Measurements from ENCODE around the gene ATP5PB.

Gene ATP5PB

DNA sequence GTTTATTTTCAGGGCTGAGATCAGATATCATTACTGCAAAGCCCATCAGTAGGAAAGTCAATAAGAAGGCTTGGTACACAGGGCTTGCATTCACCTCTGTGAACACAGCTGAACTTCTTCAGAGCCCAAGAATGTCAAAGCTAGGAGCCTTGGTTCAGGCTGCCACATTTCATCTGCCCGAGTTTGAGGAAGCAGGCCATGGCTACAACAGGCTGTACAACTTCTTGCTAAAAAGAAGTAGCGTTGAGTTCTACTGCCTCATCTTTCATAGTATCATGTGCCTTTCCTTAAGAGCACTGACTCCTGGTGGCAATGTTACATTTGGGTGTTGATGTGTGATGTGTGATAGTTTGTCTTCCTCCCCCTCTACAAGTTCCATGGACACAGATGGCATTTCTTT lies 34.6 kb downstream of the ATP5PB start:
- 68% methylated on average over 2 of the region's 2 CpGs for WGBS
- Histone ChIP-seq H3K27me3 (ENCODE audit: control insufficient read depth in 1 of 2, insufficient read depth in 1 of 2, low read length in 2 of 2) (peaks cover 0 to 4% of the 10 kb centered on the region in 2 experiments), H3K9me3 (ENCODE audit: control insufficient read depth, low read length) (no peaks in the 10 kb centered on the region)

DNA sequence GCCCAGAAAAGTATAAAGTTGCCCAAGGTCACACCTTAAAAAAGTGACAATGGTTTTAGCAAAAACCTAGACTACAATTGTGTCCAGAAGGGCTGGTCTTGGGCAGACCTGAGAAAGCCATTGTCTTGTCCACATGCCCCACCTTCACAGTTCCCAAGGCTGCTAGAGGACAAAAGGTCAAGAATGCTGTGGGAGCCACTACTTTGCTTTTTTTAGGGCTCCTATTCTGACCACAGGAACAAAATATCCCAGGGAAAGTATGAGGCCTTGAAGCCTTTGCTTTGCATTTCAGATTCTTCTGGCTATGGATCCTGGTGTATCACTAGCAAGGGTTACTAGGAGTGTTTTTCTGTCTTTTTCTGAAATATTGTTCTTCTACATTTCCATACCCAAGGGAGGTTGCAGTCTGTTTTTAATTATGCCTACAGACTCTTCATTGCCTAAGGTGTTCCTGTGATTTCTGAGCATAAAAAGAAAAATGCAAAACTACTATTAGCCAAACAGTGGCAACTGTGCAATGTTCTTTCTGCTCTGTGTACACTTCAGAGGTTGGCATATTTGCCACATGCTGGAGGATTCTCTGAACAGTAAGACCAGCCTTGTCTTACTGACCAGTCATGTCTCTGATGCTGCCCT lies 35.2 kb downstream of the ATP5PB start:
- no peak overlapping the region for H3K14ac ChIP-seq (ENCODE audit: low read length in 2 of 2)
- no peak overlapping the region for H3K4me2 ChIP-seq (ENCODE audit: low read length, poor library complexity, severe bottlenecking)
- H3K9me3 ChIP-seq (ENCODE audit: control insufficient read depth, low read length), result no peaks in the 10 kb centered on the region
- no peak overlapping the region for H2AFZ ChIP-seq (ENCODE audit: low read depth, low read length)
- no peak overlapping the region for H3K4ac ChIP-seq (ENCODE audit: low read depth in 1 of 2, low read length in 2 of 2)
- no peaks in the 10 kb centered on the region for H3K36me3 ChIP-seq (ENCODE audit: control insufficient read depth in 1 of 2, insufficient read depth in 2 of 2, low read depth in 1 of 2, low read length in 2 of 2)
- no peak overlapping the region for H2BK120ac ChIP-seq (ENCODE audit: low read depth, low read length)
- no peak for DNase-seq
- no peaks in the 10 kb centered on the region for H3K4me1 ChIP-seq (ENCODE audit: control insufficient read depth, insufficient read depth, low read depth, low read length)
- H3K9ac ChIP-seq (ENCODE audit: low read length), result no peak overlapping the region
- no peaks in the 10 kb centered on the region for H3K79me1 ChIP-seq (replicated peaks; ENCODE audit: low read length, poor library complexity, severe bottlenecking)
- no peak overlapping the region for H4K8ac ChIP-seq (ENCODE audit: low read length)
- H3K27me3 ChIP-seq (ENCODE audit: control insufficient read depth in 1 of 2, insufficient read depth in 1 of 2, low read length in 2 of 2), result peaks cover 0 to 5% of the 10 kb centered on the region in 2 experiments
- H2BK12ac ChIP-seq (ENCODE audit: low read length in 2 of 2), result no peak overlapping the region
- no peak overlapping the region for H3K18ac ChIP-seq (ENCODE audit: low read depth in 1 of 2, low read length in 2 of 2)
- H3K4me3 ChIP-seq (ENCODE audit: insufficient read depth in 1 of 2, low read depth in 1 of 2, low read length in 2 of 2), result no peak overlapping the region
- H4K91ac ChIP-seq (ENCODE audit: low read length), result no peak overlapping the region
- H2BK15ac ChIP-seq (ENCODE audit: low read depth, poor library complexity, severe bottlenecking), result no peak overlapping the region
- no peak overlapping the region for H2BK5ac ChIP-seq (ENCODE audit: low read depth, low read length, poor library complexity, severe bottlenecking)
- no peak overlapping the region for H3K27ac ChIP-seq (ENCODE audit: low read length, poor library complexity, severe bottlenecking)
- no peak overlapping the region for H2AK5ac ChIP-seq (ENCODE audit: low read length, severe bottlenecking)
- H3K23ac ChIP-seq (ENCODE audit: low read length in 2 of 2), result no peak overlapping the region

More for the DNA sequence above, 34.6 kb downstream of the ATP5PB start:
- no peak overlapping the region for H2AFZ ChIP-seq (ENCODE audit: low read depth, low read length)
- no peak for DNase-seq
- no peak overlapping the region for H3K23ac ChIP-seq (ENCODE audit: low read length in 2 of 2)
- no peak overlapping the region for H2AK5ac ChIP-seq (ENCODE audit: low read length, severe bottlenecking)
- no peak overlapping the region for H2BK120ac ChIP-seq (ENCODE audit: low read depth, low read length)
- no peak overlapping the region for H3K9ac ChIP-seq (ENCODE audit: low read length)
- H4K8ac ChIP-seq (ENCODE audit: low read length), result no peak overlapping the region
- no peak overlapping the region for H3K4ac ChIP-seq (ENCODE audit: low read depth in 1 of 2, low read length in 2 of 2)
- H3K79me1 ChIP-seq (replicated peaks; ENCODE audit: low read length, poor library complexity, severe bottlenecking), result no peaks in the 10 kb centered on the region
- H2BK5ac ChIP-seq (ENCODE audit: low read depth, low read length, poor library complexity, severe bottlenecking), result no peak overlapping the region
- H3K27ac ChIP-seq (ENCODE audit: low read length, poor library complexity, severe bottlenecking), result no peak overlapping the region
- no peak overlapping the region for H3K4me3 ChIP-seq (ENCODE audit: insufficient read depth in 1 of 2, low read depth in 1 of 2, low read length in 2 of 2)
- no peaks in the 10 kb centered on the region for H3K4me1 ChIP-seq (ENCODE audit: control insufficient read depth, insufficient read depth, low read depth, low read length)
- H4K91ac ChIP-seq (ENCODE audit: low read length), result no peak overlapping the region
- H3K14ac ChIP-seq (ENCODE audit: low read length in 2 of 2), result no peak overlapping the region
- H3K18ac ChIP-seq (ENCODE audit: low read depth in 1 of 2, low read length in 2 of 2), result no peak overlapping the region
- no peak overlapping the region for H2BK12ac ChIP-seq (ENCODE audit: low read length in 2 of 2)
- no peak overlapping the region for H2BK15ac ChIP-seq (ENCODE audit: low read depth, poor library complexity, severe bottlenecking)
- H3K36me3 ChIP-seq (ENCODE audit: control insufficient read depth in 1 of 2, insufficient read depth in 2 of 2, low read depth in 1 of 2, low read length in 2 of 2), result no peaks in the 10 kb centered on the region
- H3K4me2 ChIP-seq (ENCODE audit: low read length, poor library complexity, severe bottlenecking), result no peak overlapping the region

- H3K27ac ChIP-seq (ENCODE audit: low read length, poor library complexity, severe bottlenecking), result no peak overlapping the region
- no peaks in the 10 kb centered on the region for H3K36me3 ChIP-seq (ENCODE audit: control insufficient read depth in 1 of 2, insufficient read depth in 2 of 2, low read depth in 1 of 2, low read length in 2 of 2)
- no peaks in the 10 kb centered on the region for H3K79me1 ChIP-seq (replicated peaks; ENCODE audit: low read length, poor library complexity, severe bottlenecking)
- H3K18ac ChIP-seq (ENCODE audit: low read depth in 1 of 2, low read length in 2 of 2), result no peak overlapping the region
- H4K91ac ChIP-seq (ENCODE audit: low read length), result no peak overlapping the region
- no peak overlapping the region for H3K14ac ChIP-seq (ENCODE audit: low read length in 2 of 2)
- WGBS, result 98% methylated on average over 6 of the region's 7 CpGs
- no peak overlapping the region for H3K9ac ChIP-seq (ENCODE audit: low read length)
- H3K4me2 ChIP-seq (ENCODE audit: low read length, poor library complexity, severe bottlenecking), result no peak overlapping the region
- H3K4me1 ChIP-seq (ENCODE audit: control insufficient read depth, insufficient read depth, low read depth, low read length), result no peaks in the 10 kb centered on the region
- no peak overlapping the region for H3K4ac ChIP-seq (ENCODE audit: low read depth in 1 of 2, low read length in 2 of 2)
- no peak overlapping the region for H2BK5ac ChIP-seq (ENCODE audit: low read depth, low read length, poor library complexity, severe bottlenecking)
- H3K9me3 ChIP-seq (ENCODE audit: control insufficient read depth, low read length), result no peaks in the 10 kb centered on the region
- no peak overlapping the region for H2BK15ac ChIP-seq (ENCODE audit: low read depth, poor library complexity, severe bottlenecking)
- H2BK12ac ChIP-seq (ENCODE audit: low read length in 2 of 2), result no peak overlapping the region
- no peak overlapping the region for H2AK5ac ChIP-seq (ENCODE audit: low read length, severe bottlenecking)
- peaks cover 5 to 12% of the 10 kb centered on the region in 2 experiments for H3K27me3 ChIP-seq (ENCODE audit: control insufficient read depth in 1 of 2, insufficient read depth in 1 of 2, low read length in 2 of 2)
- no peak overlapping the region for H2BK120ac ChIP-seq (ENCODE audit: low read depth, low read length)
- H3K23ac ChIP-seq (ENCODE audit: low read length in 2 of 2), result no peak overlapping the region
- DNase-seq, result no peak
- H2AFZ ChIP-seq (ENCODE audit: low read depth, low read length), result no peak overlapping the region
- H3K4me3 ChIP-seq (ENCODE audit: insufficient read depth in 1 of 2, low read depth in 1 of 2, low read length in 2 of 2), result no peak overlapping the region
- no peak overlapping the region for H4K8ac ChIP-seq (ENCODE audit: low read length)
Measured at GRCh38 chr1:111486431-111486830, 37.2 kb downstream of the ATP5PB start.

DNA sequence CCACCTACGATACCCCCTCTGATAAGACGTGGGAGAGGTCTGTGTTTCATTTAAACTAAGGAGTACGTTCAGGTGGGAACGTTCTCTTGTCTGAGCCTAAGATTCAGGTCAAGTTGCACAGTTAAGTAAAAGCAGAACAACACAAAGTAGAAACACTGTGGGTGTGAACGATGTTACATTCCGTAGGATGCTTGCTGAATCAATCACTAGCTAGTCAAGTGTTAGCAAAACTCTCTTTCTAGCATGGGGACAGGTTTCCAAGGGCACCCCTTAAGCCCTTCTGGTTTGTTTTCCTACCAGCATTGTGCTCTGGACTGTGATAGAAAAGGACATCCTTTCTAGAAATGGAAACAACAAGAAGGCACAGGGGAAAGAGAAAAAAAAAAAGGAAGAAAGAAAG lies 37.9 kb downstream of the ATP5PB start:
- DNase-seq, result no peak
- 96% methylated on average over 6 of the region's 6 CpGs for WGBS

More for the DNA sequence above, 37.9 kb downstream of the ATP5PB start:
- H3K79me1 ChIP-seq (replicated peaks; ENCODE audit: low read length, poor library complexity, severe bottlenecking), result no peaks in the 10 kb centered on the region
- no peak overlapping the region for H3K4me2 ChIP-seq (ENCODE audit: low read length, poor library complexity, severe bottlenecking)
- no peak overlapping the region for H2BK12ac ChIP-seq (ENCODE audit: low read length in 2 of 2)
- H3K4ac ChIP-seq (ENCODE audit: low read depth in 1 of 2, low read length in 2 of 2), result no peak overlapping the region
- no peak overlapping the region for H2AFZ ChIP-seq (ENCODE audit: low read depth, low read length)
- no peak overlapping the region for H3K14ac ChIP-seq (ENCODE audit: low read length in 2 of 2)
- H3K36me3 ChIP-seq (ENCODE audit: control insufficient read depth in 1 of 2, insufficient read depth in 2 of 2, low read depth in 1 of 2, low read length in 2 of 2), result no peaks in the 10 kb centered on the region
- no peak overlapping the region for H3K23ac ChIP-seq (ENCODE audit: low read length in 2 of 2)
- H3K27ac ChIP-seq (ENCODE audit: low read length, poor library complexity, severe bottlenecking), result no peak overlapping the region
- no peaks in the 10 kb centered on the region for H3K9me3 ChIP-seq (ENCODE audit: control insufficient read depth, low read length)
- no peak overlapping the region for H2BK120ac ChIP-seq (ENCODE audit: low read depth, low read length)
- H2BK15ac ChIP-seq (ENCODE audit: low read depth, poor library complexity, severe bottlenecking), result no peak overlapping the region
- no peak overlapping the region for H4K8ac ChIP-seq (ENCODE audit: low read length)
- H3K4me3 ChIP-seq (ENCODE audit: insufficient read depth in 1 of 2, low read depth in 1 of 2, low read length in 2 of 2), result no peak overlapping the region
- peaks cover 5 to 12% of the 10 kb centered on the region in 2 experiments for H3K27me3 ChIP-seq (ENCODE audit: control insufficient read depth in 1 of 2, insufficient read depth in 1 of 2, low read length in 2 of 2)
- H3K4me1 ChIP-seq (ENCODE audit: control insufficient read depth, insufficient read depth, low read depth, low read length), result no peaks in the 10 kb centered on the region
- H4K91ac ChIP-seq (ENCODE audit: low read length), result no peak overlapping the region
- no peak overlapping the region for H3K18ac ChIP-seq (ENCODE audit: low read depth in 1 of 2, low read length in 2 of 2)
- H2AK5ac ChIP-seq (ENCODE audit: low read length, severe bottlenecking), result no peak overlapping the region
- no peak overlapping the region for H2BK5ac ChIP-seq (ENCODE audit: low read depth, low read length, poor library complexity, severe bottlenecking)
- no peak overlapping the region for H3K9ac ChIP-seq (ENCODE audit: low read length)
